Measurements from ENCODE around the gene PRICKLE2. TPM values are rescaled to one million over a fixed set of nuclear protein-coding genes. Genes with fewer than 3 reads are reported as not detected.
A peak's percentile ranks its signal among the peaks of the same experiment; 100 is the strongest.

Gene PRICKLE2
- total RNA-seq, 1 experiment from 2014 or later, result not detected

DNA sequence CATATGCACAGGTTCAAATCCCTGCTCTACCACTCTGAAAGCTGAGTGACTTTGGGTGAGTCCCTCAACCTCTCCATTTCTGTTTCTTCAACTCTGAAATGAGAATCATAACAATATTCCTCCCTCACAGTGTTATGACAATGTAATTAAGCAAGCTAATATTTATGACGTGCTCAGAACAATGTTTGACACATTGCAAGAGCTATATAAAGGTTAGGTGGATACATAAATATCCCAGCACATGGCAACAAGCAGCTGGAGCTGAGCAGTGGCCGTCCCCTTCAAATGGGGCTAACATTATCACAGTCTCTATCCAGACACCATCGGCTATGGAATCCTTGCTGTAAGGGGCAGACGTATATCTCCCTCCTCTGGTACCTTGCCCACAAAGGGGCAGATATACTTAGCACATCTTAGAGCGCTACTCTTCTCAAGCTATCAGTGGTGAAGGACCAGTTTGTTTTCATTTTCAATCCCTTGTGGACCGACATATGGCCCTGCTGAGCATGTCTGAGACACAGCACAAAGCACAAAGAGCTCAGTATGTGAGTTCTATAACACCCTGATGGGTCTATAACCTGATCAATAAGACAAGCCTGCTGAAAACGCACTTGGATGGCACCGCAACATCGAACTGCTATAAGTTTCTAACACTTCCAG lies 80.9 kb downstream of the PRICKLE2 start:
- Histone ChIP-seq H3K4me1 (ENCODE audit: insufficient read depth, low read length, poor library complexity, severe bottlenecking) (no peaks in the 10 kb centered on the region), H3K4me3 (ENCODE audit: low read depth, low read length, poor library complexity, severe bottlenecking) (no peak overlapping the region), H3K36me3 (ENCODE audit: insufficient read depth, low read length, poor library complexity, severe bottlenecking) (no peaks in the 10 kb centered on the region), H3K9me3 (ENCODE audit: low read depth, low read length, poor library complexity, severe bottlenecking) (no peaks in the 10 kb centered on the region), H3K27ac (ENCODE audit: low read depth, low read length, poor library complexity, severe bottlenecking) (no peak overlapping the region), H3K27me3 (replicated peaks; ENCODE audit: insufficient read depth, low read depth, low read length, poor library complexity) (no peaks in the 10 kb centered on the region)
- TF ChIP-seq EZH2 (IDR thresholded peaks at IDR 0.05; ENCODE audit: borderline replicate concordance, low read depth, low read length, poor library complexity, severe bottlenecking) (no peak), CTCF (conservative IDR thresholded peaks at IDR 0.05; ENCODE audit: low read depth, low read length) (no peak)
- BruUV-seq (replicated peaks), result no TSS peak
- CTCF ChIA-PET, result no interaction called here
- POLR2A ChIA-PET (ENCODE audit: low non-redundant PET), result no interaction called here
- no peak for DNase-seq (ENCODE audit: low spot score)
- intact Hi-C loops (cut with micrococcal nuclease; ENCODE audit: unreplicated experiment), result no loop called here

DNA sequence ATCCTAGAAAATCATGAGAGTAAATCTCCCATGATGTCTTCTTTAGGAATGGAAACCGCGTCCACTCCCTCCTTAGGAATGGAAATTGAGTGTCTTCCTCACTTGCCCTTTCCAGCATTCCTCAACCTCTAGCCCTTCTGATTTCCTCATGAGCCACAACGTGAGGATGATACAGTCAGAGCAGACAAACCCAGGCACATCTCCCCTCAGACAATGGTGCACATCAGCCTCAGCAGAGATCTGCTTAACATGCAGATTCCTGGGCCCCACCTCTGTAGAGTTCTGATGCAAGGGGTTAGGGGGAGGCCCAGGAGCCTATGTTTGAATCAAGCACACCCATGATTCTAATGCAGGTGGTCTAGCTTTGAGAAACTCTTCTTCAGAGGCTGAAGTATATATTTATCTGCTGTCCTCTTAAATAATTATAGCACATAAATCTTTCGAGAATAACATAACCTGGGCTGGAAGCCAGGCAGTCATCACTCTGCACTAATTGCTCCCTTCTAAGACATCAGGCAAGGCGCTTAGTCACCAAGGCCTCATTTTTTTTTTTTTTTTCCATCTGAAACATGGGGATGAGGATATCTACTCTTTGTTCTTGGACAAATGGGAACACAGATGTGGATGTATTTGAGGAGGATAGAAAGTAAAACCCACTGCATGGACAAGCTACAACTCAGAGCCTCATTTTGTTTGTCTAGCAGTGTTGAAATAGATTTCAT lies 81.7 kb downstream of the PRICKLE2 start:
- no peaks in the 10 kb centered on the region for H3K36me3 ChIP-seq (ENCODE audit: insufficient read depth, low read length, poor library complexity, severe bottlenecking)
- ChIA-PET POLR2A (ENCODE audit: low non-redundant PET) (interaction anchor here (0.7 kb wide), 1 partner anchor 11 kb away, joined by 12 read pairs; no protein-coding TSS in a partner anchor), CTCF (no interaction called here)
- H3K27me3 ChIP-seq (replicated peaks; ENCODE audit: insufficient read depth, low read depth, low read length, poor library complexity), result no peaks in the 10 kb centered on the region
- intact Hi-C loops (cut with micrococcal nuclease; ENCODE audit: unreplicated experiment), result no loop called here
- TF ChIP-seq EZH2 (IDR thresholded peaks at IDR 0.05; ENCODE audit: borderline replicate concordance, low read depth, low read length, poor library complexity, severe bottlenecking), result no peak
- TF ChIP-seq CTCF (conservative IDR thresholded peaks at IDR 0.05; ENCODE audit: low read depth, low read length), result no peak
- no peak overlapping the region for H3K27ac ChIP-seq (ENCODE audit: low read depth, low read length, poor library complexity, severe bottlenecking)
- BruUV-seq (replicated peaks), result no TSS peak
- H3K9me3 ChIP-seq (ENCODE audit: low read depth, low read length, poor library complexity, severe bottlenecking), result no peaks in the 10 kb centered on the region
- no peak overlapping the region for H3K4me3 ChIP-seq (ENCODE audit: low read depth, low read length, poor library complexity, severe bottlenecking)
- no peaks in the 10 kb centered on the region for H3K4me1 ChIP-seq (ENCODE audit: insufficient read depth, low read length, poor library complexity, severe bottlenecking)
- peak; percentile 78 for DNase-seq (ENCODE audit: low spot score)

DNA sequence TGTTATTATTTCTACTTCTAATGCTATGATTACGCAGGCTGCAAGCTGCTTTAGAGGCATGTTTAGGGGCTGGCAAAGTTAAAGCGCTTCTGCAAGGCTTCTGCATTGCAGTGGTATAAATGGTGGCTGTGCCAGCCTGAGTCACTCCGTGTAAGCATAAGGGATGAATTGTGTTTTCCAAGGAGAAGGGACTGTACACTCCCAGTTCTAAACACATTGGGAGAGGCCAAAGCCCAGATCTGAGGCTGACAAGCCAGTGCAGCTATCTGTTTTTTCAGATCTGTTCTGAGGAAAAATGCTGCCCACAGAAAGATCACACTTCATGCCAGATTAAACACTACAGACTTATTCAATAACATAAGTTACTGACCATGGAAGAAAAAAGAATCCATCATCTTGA lies 83.8 kb downstream of the PRICKLE2 start:
- POLR2A ChIA-PET (ENCODE audit: low non-redundant PET), result no interaction called here
- Histone ChIP-seq H3K27ac (ENCODE audit: low read depth, low read length, poor library complexity, severe bottlenecking) (no peak overlapping the region), H3K9me3 (ENCODE audit: low read depth, low read length, poor library complexity, severe bottlenecking) (no peaks in the 10 kb centered on the region), H3K36me3 (ENCODE audit: insufficient read depth, low read length, poor library complexity, severe bottlenecking) (no peaks in the 10 kb centered on the region), H3K4me3 (ENCODE audit: low read depth, low read length, poor library complexity, severe bottlenecking) (no peak overlapping the region), H3K27me3 (replicated peaks; ENCODE audit: insufficient read depth, low read depth, low read length, poor library complexity) (peaks cover 3% of the 10 kb centered on the region), H3K4me1 (ENCODE audit: insufficient read depth, low read length, poor library complexity, severe bottlenecking) (no peaks in the 10 kb centered on the region)
- DNase-seq (ENCODE audit: low spot score), result no peak
- intact Hi-C loops (cut with micrococcal nuclease; ENCODE audit: unreplicated experiment), result no loop called here
- BruUV-seq (replicated peaks), result no TSS peak
- TF ChIP-seq EZH2 (IDR thresholded peaks at IDR 0.05; ENCODE audit: borderline replicate concordance, low read depth, low read length, poor library complexity, severe bottlenecking) (no peak), CTCF (conservative IDR thresholded peaks at IDR 0.05; ENCODE audit: low read depth, low read length) (no peak)
- CTCF ChIA-PET, result no interaction called here

Data from A673 (cell line).